Stimulated activated CD8-positive, alpha-beta memory T cell treated with anti-CD3 and anti-CD28 coated beads, Interleukin-12 subunit alpha, Interleukin-12 subunit beta, amount 100 ng/mL, for 24 hours (primary cell): ENCODE results near the gene CHCHD10.
"Not testable (repeated sequence)": the region's sequence is repeated elsewhere in the genome, so short reads cannot be mapped to it uniquely, and the experiment has no call there.

Experiments
- DNase-seq: peaks from one replicate; pipeline ENCODE4 v3.0.0-alpha.2; 2020; ENCODE audit errors: extremely low read depth

CHCHD10 gene

DNA sequence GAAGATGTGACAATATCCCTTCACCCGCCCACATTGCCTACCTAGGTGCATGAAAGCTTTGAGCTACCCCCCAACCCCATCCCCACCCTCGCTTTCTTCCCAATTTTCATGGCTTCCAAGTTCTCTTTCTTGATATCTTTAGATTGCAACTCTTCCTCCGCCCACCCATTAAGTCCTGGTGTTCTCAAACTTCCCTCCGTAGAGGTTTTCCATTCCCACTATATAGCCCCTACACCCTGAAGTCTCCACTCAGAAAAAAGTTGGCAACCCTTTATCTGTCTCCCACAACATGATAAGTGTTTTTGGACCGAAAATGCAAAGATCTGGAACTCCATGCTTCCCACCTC lies 17.4 kb downstream of the CHCHD10 start:
- no peak for DNase-seq

DNA sequence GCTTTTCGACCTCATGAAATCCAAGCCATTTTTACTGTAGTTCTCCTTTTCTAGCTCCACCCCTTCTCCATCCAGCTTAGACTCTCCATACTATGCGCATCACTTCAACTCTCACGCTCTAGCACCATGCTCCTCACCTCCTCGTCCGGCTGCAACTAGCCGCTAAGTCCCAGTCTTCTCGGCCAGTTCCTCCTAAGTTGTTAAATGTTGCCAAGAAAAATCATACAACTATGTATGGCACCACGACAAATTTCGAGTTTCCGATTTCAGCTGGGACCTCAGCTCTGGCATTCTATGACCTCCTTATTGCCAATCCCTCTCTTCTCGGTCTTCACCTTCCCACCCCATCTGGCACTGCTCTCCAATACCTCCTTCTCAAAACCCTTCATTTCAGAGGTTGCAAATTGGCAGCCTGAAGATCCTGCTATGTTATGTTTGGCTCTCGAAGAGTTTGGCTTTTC lies 17.9 kb downstream of the CHCHD10 start:
- DNase-seq: no peak

DNA sequence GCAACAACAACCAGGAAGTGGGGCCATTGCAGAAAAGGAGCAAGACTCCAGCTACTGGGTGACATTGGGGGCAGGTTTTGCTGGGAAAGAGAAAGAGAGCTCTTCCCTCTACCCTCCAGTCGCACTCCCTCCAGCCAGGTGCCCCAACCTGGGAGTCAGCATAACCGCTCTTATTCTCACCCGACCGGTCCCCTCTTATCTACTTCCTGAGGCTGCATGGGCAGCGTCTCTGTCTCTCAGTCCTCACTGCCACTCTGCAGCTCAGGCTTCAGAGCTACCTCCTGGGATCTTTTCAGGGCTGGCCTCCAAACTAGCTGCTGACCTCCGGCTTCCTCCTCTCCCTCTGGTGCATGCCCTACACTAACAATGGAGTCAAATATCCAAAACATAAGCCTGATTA lies 22.0 kb downstream of the CHCHD10 start:
- no peak for DNase-seq

DNA sequence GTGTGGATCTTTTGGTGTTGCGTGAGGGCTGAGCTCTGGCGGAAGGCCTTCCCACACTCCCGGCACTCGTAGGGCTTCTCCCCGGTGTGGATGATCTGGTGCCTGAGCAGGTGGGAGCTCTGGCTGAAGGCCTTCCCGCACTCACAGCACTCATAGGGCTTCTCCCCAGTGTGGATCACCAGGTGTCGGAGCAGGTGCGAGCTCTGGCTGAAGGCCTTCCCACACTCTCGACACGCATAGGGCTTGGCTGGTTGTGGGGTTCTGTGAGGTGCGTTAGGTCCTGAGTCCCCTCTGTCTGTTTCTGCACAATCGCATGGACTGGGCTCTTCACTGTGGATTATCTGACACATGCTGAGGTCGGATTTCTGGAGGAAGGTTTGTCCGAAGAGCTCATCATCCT lies 23.3 kb downstream of the CHCHD10 start:
- DNase-seq: no peak

DNA sequence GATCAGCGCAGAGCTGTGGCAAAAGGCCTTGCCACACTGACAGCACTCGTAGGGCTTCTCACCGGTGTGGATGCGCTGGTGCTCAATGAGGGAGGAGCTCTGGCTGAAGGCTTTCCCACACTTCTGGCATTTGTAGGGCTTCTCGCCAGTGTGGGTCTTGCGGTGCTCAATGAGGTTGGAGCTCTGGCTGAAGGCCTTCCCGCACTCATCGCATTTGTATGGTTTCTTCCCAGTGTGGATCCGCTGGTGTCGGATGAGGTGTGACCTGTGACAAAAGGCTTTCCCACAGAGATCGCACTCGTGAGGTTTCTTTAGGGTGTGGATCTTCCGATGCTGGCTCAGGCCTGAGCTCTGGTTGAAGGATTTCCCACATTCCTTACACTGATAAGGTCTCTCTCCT lies 23.8 kb downstream of the CHCHD10 start:
- no peak for DNase-seq

DNA sequence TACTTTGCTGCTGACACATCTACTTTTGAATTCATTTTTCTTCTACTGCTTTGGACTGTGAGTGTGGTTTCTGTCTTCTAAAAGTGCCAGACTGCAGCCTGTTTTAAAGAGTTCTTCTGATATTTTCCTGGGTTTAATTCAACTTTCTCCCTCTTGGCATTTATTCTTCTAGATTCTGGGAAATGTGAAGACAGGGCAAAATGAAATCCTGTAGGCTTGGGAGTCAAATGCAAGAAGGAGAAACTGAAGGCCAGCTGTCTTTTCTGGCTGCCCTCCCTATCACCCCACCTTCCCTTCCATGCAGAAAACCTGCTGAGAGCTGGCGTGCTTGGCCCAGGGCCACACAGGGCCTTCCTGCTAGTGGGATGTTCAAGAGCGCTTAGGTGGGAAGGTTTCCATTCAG lies 24.5 kb downstream of the CHCHD10 start:
- DNase-seq: no peak

DNA sequence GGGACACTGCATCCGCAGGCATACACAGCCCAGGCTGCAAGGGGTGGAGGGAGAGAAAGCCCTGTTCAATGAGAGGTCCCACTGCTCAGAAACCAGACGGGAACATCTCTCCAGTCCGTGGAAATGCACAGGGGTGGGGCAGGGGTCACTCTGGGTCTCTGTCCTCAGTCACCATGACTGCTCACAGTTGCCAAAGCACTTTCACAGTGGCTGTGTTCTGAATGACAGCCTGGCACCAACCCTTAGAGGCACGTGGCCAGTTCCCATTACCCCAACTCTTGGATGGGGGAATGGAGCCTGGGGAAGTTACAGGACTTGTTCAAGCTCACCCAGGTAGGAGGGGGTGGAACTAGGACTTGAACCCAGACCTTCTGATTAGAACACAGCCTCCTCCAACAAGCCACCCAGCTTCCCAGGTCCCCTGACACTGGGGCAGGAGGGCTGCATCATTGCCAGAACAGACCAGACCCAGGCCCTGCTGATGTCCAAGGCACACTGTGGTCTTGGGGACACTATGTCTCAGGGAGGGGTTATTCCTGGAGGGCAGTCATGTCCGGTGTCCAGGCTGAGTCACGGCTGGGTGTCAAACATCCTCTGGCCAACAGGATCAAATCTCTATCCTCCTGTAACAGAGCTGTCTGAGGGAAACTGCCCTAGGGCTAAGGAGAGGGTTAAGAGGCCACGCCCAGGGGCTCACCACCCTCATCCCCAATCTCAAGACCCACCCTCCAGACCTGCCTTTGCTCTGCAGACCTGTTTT lies 25.1 kb downstream of the CHCHD10 start:
- no peak for DNase-seq

DNA sequence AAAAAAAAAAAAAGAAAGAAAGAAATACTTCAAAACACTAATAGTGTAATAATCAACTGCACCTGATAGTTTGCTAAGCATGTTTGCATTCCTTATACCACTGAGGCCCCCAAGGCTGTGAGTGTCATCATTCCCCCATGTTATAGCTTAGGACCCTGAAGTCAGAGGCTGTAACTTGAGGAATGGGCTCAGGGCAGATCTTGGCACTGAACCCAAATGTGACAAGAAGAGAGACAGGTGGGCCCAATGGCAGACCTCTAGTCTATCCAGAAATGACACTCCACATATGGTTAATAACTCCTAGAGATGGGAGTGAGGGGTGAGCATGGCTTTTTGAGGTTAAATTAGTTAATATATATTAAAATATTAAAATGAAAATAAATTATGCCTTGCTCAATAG lies 30.1 kb downstream of the CHCHD10 start:
- no peak for DNase-seq

DNA sequence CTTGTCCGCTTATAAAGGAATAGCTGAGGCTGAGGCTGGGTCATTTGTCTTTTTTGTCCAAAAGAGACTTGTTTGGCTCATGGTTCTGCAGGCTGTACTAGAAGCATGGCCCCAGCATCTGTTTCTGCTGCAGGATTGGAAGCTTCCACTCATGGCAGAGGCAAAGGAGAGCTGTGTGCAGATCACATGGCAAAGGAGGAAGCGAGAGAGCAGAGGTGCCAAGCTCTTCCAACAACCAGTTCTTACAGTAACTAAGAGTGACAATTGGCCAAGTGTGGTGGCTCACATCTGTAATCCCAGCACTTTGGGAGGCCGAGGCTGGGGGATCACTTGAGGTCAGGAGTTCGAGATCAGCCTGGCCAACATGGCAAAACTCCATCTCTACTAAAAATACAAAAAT lies 39.7 kb downstream of the CHCHD10 start:
- DNase-seq: not testable (repeated sequence)

DNA sequence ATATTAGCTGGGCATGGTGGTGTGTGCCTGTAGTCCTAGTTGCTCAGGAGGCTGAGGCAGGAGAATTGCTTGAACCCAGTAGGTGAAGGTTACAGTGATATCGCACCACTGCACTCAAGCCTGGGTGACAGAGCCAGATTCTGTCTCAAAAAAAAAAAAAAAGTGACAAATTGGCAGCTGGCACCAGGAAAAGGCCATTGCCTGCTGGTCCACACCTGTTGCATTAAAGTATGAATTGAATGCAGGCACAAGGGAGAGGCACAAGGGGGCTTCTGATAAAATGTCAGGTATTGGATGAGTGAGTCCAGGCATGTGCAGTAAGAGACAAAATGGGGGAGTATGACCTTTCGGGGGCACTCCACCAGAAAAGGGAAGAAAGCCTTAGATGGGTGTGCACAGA lies 45.0 kb downstream of the CHCHD10 start:
- DNase-seq: no peak

DNA sequence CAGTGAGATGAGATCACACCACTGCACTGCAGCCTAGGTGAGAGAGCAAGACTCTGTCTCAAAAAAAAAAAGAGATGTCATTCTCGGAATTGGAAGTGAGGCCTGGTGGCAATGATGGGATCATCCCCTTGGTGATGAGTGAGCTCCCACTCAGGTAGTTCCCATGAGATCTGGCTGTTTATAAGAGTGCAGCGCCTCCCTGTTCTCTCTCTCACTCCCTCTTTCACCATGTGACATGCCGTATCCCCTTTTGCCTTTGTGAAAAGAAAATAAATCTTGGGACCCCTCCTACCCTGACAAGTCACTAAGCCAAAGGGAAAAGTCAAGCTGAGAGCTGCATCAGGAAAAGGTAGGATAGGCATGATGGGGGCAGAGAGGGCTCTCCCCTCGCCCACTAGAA lies 45.6 kb downstream of the CHCHD10 start:
- no peak for DNase-seq

DNA sequence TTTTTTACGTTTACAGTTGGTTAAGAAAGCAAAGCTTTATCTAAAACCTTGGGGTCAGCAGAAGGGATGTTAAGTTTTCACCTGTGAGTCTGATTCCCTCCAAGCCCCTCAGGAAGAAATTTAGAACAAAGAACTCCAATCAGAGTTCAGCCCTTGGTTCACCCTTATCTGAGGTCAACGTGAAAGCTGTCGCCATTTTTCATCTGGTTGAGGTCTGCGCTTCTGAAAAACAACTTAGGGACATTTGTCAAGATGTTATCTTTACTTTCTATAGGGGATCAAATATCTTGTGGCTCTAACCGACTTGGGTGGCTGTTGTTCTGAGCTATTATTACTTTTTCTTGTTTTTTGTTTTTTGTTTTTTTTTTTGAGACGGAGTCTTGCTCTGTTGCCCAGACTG lies 46.9 kb downstream of the CHCHD10 start:
- DNase-seq: no peak

DNA sequence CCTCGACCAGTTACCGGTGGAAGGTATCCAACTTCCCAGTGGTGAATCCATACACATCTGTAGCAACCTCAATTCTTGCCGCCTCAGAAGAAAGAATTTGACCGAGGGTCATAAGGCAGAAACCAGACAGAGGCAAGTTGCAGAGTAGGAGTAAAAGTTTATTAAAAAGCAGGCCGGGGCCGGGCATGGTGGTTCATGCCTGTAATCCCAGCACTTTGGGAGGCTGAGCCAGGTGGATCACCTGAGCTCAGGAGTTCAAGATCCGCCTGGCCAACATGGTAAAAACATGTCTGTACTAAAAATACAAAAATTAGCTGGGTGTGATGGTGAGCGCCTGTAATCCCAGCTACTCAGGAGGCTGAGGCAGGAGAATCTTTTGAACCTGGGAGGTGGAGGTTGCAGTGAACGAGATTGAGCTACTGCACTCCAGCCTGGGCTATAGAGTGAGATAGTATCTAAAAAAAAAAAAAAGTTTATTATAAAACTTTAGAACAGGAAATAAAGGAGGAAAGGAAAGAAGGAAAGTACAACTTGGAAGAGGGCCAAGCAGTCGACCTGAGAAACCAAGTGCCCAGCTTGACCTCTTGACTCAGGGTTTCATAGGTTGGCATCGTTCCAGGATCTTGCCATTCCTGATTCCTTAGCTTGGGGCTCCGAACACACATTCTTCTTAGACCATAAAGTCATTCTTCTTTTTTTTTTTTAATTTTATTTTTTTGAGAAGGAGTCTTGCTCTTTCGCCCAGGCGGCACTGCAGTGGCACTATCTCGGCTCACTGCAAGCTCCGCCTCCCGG lies 49.2 kb downstream of the CHCHD10 start:
- no peak for DNase-seq

DNA sequence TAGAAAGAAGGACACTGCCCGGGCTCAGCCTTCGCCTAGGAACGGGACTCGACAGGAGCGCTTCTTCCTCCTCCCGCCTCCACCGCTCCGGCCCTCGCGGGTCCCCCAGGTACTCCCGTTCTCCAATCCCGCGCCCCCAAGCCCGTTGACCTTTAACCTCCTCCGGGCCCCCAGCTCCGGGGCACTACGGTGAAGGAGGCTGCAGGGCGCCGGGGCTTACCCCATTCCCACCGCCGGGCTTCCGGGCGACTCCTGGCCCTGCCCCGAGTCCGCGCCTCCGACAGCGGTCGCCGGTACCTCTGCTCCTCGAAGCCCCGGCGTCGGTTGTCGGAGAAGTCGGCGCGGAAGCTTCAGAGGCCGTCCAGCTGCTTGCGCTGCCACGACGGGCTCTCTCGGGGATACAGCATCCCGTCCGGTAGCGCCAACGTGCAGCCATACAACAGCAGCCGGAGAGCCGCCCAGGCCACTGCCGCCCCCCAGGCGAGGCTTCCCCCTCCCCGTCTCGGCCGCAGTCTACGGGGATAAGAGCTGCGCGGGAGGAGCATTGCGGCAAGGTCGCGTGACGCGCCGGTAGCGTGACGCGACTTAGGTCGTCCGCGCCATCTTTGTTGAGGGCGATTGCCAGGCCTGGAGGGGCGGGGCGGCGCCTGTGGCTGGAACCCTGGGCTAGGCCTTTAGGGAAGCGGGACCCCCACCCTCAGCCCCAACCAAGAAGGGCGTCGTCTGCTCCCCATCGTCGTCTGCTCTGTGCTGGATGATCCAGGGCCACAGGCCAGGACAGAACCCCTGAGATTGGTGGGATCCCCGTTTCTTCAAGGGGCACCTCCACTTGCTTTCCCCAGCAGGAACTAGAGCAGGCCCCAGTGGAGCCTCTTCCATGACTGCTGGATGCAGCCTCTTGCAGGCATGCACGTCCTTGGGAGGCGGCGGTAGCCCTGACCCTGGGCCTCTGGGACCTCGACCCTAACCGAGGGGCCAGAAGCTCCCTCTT lies 50.7 kb downstream of the CHCHD10 start:
- peak; percentile 51 for DNase-seq
